NCI-H1092 treated with DMSO at 0.1 percent for 48 hours (cell line): ENCODE measurements around the gene MRPL14.

ENCODE experiments used
- DNase-seq: peaks from one replicate; lab custom pipeline; 2025; lab: John Stamatoyannopoulos, UW

MRPL14 gene

GRCh38 chr6:44122801-44123200 lies 4.5 kb downstream of the MRPL14 start:
- DNase-seq: no peak

GRCh38 chr6:44120692-44121443 lies 6.4 kb downstream of the MRPL14 start:
- no peak for DNase-seq

- no peak for DNase-seq
These were observed 7.5 kb downstream of the MRPL14 start for GRCh38 chr6:44119704-44120262.

- no peak for DNase-seq
These were observed 9.7 kb downstream of the MRPL14 start for GRCh38 chr6:44117397-44118128.

GRCh38 chr6:44116641-44117382 lies 10.4 kb downstream of the MRPL14 start:
- DNase-seq: no peak

- no peak for DNase-seq
These were observed 11.4 kb downstream of the MRPL14 start for GRCh38 chr6:44115866-44116265.

- no peak for DNase-seq
These were observed 13.8 kb downstream of the MRPL14 start for GRCh38 chr6:44113414-44113813.

- DNase-seq: no peak
These were observed 15.5 kb downstream of the MRPL14 start for GRCh38 chr6:44111434-44112417.

GRCh38 chr6:44110966-44111365 lies 16.3 kb downstream of the MRPL14 start:
- DNase-seq: no peak

- no peak for DNase-seq
These were observed 17.1 kb downstream of the MRPL14 start for GRCh38 chr6:44110005-44110676.

GRCh38 chr6:44109212-44109611 lies 18.0 kb downstream of the MRPL14 start:
- DNase-seq: no peak

- no peak for DNase-seq
These were observed 18.8 kb downstream of the MRPL14 start for GRCh38 chr6:44108471-44108870.

GRCh38 chr6:44107017-44107416 lies 20.2 kb downstream of the MRPL14 start:
- no peak for DNase-seq

- DNase-seq: no peak
These were observed 21.1 kb downstream of the MRPL14 start for GRCh38 chr6:44105993-44106740.

- DNase-seq: no peak
These were observed 22.1 kb downstream of the MRPL14 start for GRCh38 chr6:44105146-44105545.

GRCh38 chr6:44104481-44105021 lies 22.7 kb downstream of the MRPL14 start:
- DNase-seq: no peak

- no peak for DNase-seq
These were observed 24.7 kb downstream of the MRPL14 start for GRCh38 chr6:44102527-44102926.

GRCh38 chr6:44101832-44102231 lies 25.4 kb downstream of the MRPL14 start:
- DNase-seq: no peak

GRCh38 chr6:44100088-44100550 lies 27.1 kb downstream of the MRPL14 start:
- no peak for DNase-seq

- no peak for DNase-seq
These were observed 28.1 kb downstream of the MRPL14 start for GRCh38 chr6:44099192-44099591.
